ENCODE data around the gene SPAG6.

DNA sequence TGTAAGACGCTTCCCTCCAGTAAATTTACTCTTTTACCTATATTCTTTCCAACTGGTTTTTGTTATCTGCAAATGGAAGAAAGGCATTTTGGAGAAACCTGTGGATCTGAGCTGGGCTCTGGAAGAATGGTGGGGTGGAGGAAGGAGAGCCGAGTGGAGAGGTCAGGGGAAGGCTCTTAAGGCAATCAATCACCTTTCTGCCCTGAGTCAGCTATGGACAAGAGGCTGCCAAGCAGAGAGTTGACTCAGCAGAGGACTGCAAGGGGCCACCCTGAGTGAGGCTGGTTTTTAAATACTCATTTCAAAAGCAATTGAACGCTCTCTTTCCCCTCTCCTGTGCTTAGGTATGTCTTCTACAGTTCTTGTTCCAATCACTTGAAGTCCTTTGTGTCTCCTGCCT, 81.8 kb downstream of the SPAG6 start:
- TF ChIP-seq, protein P1, sequence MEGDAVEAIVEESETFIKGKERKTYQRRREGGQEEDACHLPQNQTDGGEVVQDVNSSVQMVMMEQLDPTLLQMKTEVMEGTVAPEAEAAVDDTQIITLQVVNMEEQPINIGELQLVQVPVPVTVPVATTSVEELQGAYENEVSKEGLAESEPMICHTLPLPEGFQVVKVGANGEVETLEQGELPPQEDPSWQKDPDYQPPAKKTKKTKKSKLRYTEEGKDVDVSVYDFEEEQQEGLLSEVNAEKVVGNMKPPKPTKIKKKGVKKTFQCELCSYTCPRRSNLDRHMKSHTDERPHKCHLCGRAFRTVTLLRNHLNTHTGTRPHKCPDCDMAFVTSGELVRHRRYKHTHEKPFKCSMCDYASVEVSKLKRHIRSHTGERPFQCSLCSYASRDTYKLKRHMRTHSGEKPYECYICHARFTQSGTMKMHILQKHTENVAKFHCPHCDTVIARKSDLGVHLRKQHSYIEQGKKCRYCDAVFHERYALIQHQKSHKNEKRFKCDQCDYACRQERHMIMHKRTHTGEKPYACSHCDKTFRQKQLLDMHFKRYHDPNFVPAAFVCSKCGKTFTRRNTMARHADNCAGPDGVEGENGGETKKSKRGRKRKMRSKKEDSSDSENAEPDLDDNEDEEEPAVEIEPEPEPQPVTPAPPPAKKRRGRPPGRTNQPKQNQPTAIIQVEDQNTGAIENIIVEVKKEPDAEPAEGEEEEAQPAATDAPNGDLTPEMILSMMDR (conservative IDR thresholded peaks at IDR 0.05): no peak
- TF ChIP-seq EZH2 (IDR thresholded peaks at IDR 0.05; ENCODE audit: low read depth): no peak
